Natural killer cell (primary cell): ENCODE measurements around the gene ISG15. TPM values are rescaled to one million over a fixed set of nuclear protein-coding genes. Genes with fewer than 3 reads are reported as not detected.

Source experiments
- ATAC-seq, 3 donors: fragments of 150-1000 bp in 2 of 3; fragments of 200-7000 bp in 1 of 3; cut with Tn5 transposase; 1 replicate in 1 of 3; 2 replicates in 2 of 3; pipeline ENCODE4 v1.10.0; 2021; ENCODE audit warnings: mild to moderate bottlenecking in 2 of 3, moderate library complexity in 2 of 3
- DNase-seq, 2 donors: peaks; one replicate each; pipeline versions ENCODE4 v3.0.0 to v3.0.0-alpha.2; 2013 to 2021; ENCODE audit warnings: mixed read lengths in 1 of 2
- H3K27ac ChIP-seq: one replicate; pipeline ENCODE4 v1.5.1; 2013; ENCODE audit warnings: mild to moderate bottlenecking, low read length
- H3K27me3 ChIP-seq: one replicate; pipeline ENCODE4 v1.6.1; 2013; ENCODE audit warnings: low read length; ENCODE audit not compliant: control insufficient read depth, insufficient read depth
- H3K36me3 ChIP-seq: one replicate; pipeline ENCODE4 v1.6.1; 2013; ENCODE audit warnings: low read length; ENCODE audit not compliant: control insufficient read depth, insufficient read depth
- H3K4me1 ChIP-seq: one replicate; pipeline ENCODE4 v1.6.1; 2013; ENCODE audit warnings: low read length; ENCODE audit not compliant: control insufficient read depth, insufficient read depth
- H3K4me3 ChIP-seq: one replicate; pipeline ENCODE4 v1.5.1; 2013; ENCODE audit warnings: low read length
- H3K9me3 ChIP-seq: one replicate; pipeline ENCODE4 v1.6.1; 2013; ENCODE audit warnings: low read length; ENCODE audit not compliant: control insufficient read depth, insufficient read depth
- H3K27ac Mint-ChIP-seq, 2 donors: one replicate each; pipeline ENCODE4 v1.8.0; 2022; ENCODE audit warnings: mild to moderate bottlenecking in 2 of 2, mixed read lengths in 2 of 2, moderate library complexity in 1 of 2
- H3K27me3 Mint-ChIP-seq, 2 donors: one replicate each; pipeline ENCODE4 v1.8.0; 2022; ENCODE audit warnings: low read depth in 2 of 2, mixed read lengths in 2 of 2
- H3K36me3 Mint-ChIP-seq: one replicate; pipeline ENCODE4 v1.8.0; 2022; ENCODE audit warnings: mixed read lengths
- H3K4me1 Mint-ChIP-seq, 2 donors: one replicate each; pipeline ENCODE4 v1.8.0; 2022; ENCODE audit warnings: mixed read lengths in 2 of 2
- H3K4me3 Mint-ChIP-seq: one replicate; pipeline ENCODE4 v1.8.0; 2022; ENCODE audit warnings: mild to moderate bottlenecking, moderate library complexity, mixed read lengths
- H3K9me3 Mint-ChIP-seq, 2 donors: one replicate each; pipeline ENCODE4 v1.8.0; 2022; ENCODE audit warnings: mixed read lengths in 2 of 2
- CTCF ChIP-seq: fragments of 200-600 bp; IDR thresholded peaks from one replicate; pipeline ENCODE4 v1.8.0; 2022; ENCODE audit warnings: antibody characterized with exemption
- WGBS: methylation state at CpG from one replicate; pipeline ENCODE4 v1.1.7; 2013; ENCODE audit warnings: missing lambda C conversion rate; ENCODE audit not compliant: insufficient coverage; 5-methylcytosine and 5-hydroxymethylcytosine counted together
- intact Hi-C: fragments of 100-400 bp; cut with micrococcal nuclease; formaldehyde crosslinking; loops from one replicate; pipeline ENCODE4 v1.14.2; 2022
- total RNA-seq, 4 donors: library from RNA; stranded (reverse); fragments of 120-200 nt in 1 of 4; gene quantifications; one replicate each; pipeline versions ENCODE4 v1.2.3 to v1.2.4, GENCODE V29; 2013 to 2022

Gene ISG15
- total RNA-seq, 3 donors from 2014 or later (not counting 1 experiment from before 2014, with no cell fraction given) = 17.0 to 56.9 (median 50.2) TPM

DNA sequence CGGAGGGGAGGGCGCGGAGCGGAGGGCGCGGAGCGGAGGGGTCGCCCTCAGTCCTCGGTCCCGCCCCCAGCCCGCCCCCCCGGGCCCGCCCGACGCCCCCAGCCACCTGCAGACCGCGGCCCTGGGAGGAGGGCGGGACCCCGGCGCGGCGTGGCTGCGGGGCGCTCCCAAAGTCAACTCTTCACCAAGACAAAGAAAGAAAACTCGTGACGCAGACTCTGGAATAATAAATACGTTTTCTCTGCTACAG is 14.6 kb upstream of the ISG15 start:
- H3K4me1 ChIP-seq = peaks cover 39% of the 10 kb centered on the region
- DNase-seq (no peak), ATAC-seq (no peak)
- no peak overlapping the region for H3K27ac ChIP-seq
- peaks cover 40% of the 10 kb centered on the region for H3K27me3 ChIP-seq
- no peaks in the 10 kb centered on the region for H3K9me3 ChIP-seq
- no peak for TF ChIP-seq CTCF
- intact Hi-C loops = no loop called here
- Mint-ChIP-seq H3K27me3 (peaks cover 8 to 28% of the 10 kb centered on the region in 2 donors), H3K27ac (no peak overlapping the region), H3K4me3 (no peak overlapping the region), H3K9me3 (no peaks in the 10 kb centered on the region), H3K36me3 (no peaks in the 10 kb centered on the region), H3K4me1 (peaks cover 4 to 12% of the 10 kb centered on the region in 2 donors)
- 2% methylated on average over 27 of the region's 27 CpGs for WGBS
- no peak overlapping the region for H3K4me3 ChIP-seq
- H3K36me3 ChIP-seq = no peaks in the 10 kb centered on the region

- H3K4me3 ChIP-seq = no peak overlapping the region
- peak in 1 of 2 donors; percentile 68 for DNase-seq
Measured at GRCh38 chr1:998995-999724, 14.1 kb upstream of the ISG15 start.

GRCh38 chr1:999725-1000356 is 13.5 kb upstream of the ISG15 start, which contains the start of gene HES4:
Gene HES4, minus strand, starts transcription at chr1:1000097. Its CDS starts 124 bp downstream, at chr1:999973.
- intact Hi-C loops = no loop called here
- no peak within 1 kb of the TSS for H3K27ac ChIP-seq
- H3K4me3 Mint-ChIP-seq = peak within 1 kb of the TSS; percentile 84
- H3K4me3 ChIP-seq = peak within 1 kb of the TSS; percentile 21
- no peak for TF ChIP-seq CTCF
- H3K27me3 ChIP-seq = peaks cover 46% of the 10 kb centered on the region
- H3K27ac Mint-ChIP-seq = peak within 1 kb of the TSS; percentile 80 to 90
- H3K9me3 ChIP-seq = no peaks in the 10 kb centered on the region
- H3K4me1 ChIP-seq = peaks cover 48% of the 10 kb centered on the region
- ATAC-seq (peak; percentile 52 to 65 (median 58)), DNase-seq (peak; percentile 65 to 80)
- peaks cover 9 to 36% of the 10 kb centered on the region in 2 donors for H3K27me3 Mint-ChIP-seq
- H3K36me3 Mint-ChIP-seq = no peaks in the 10 kb centered on the region
- under 1% methylated on average over 94 of the region's 95 CpGs for WGBS
- H3K36me3 ChIP-seq = no peaks in the 10 kb centered on the region
- H3K4me1 Mint-ChIP-seq = peaks cover 9 to 17% of the 10 kb centered on the region in 2 donors
- H3K9me3 Mint-ChIP-seq = no peaks in the 10 kb centered on the region

More at GRCh38 chr1:998995-999724, 14.1 kb upstream of the ISG15 start:
- H3K27ac ChIP-seq = no peak overlapping the region
- no peaks in the 10 kb centered on the region for H3K36me3 ChIP-seq
- ATAC-seq = peak; percentile 15 to 40 (median 23)
- Mint-ChIP-seq H3K27me3 (peaks cover 8 to 29% of the 10 kb centered on the region in 2 donors), H3K9me3 (no peaks in the 10 kb centered on the region), H3K4me1 (peaks cover 4 to 12% of the 10 kb centered on the region in 2 donors), H3K27ac (no peak overlapping the region), H3K36me3 (no peaks in the 10 kb centered on the region), H3K4me3 (peak overlapping the region; percentile 37)
- no peaks in the 10 kb centered on the region for H3K9me3 ChIP-seq
- under 1% methylated on average over 86 of the region's 86 CpGs for WGBS
- H3K27me3 ChIP-seq = peaks cover 44% of the 10 kb centered on the region
- H3K4me1 ChIP-seq = peaks cover 41% of the 10 kb centered on the region
- no peak for TF ChIP-seq CTCF
- intact Hi-C loops = no loop called here
